H1 (cell line): ENCODE data around the gene MRPL17. TPM values are rescaled to one million over a fixed set of nuclear protein-coding genes. Genes with fewer than 3 reads are reported as not detected.

Experiments used
- CTCF ChIA-PET: fragments of 300-600 bp; sonication (Branson Sonifier 250); formaldehyde crosslinking; loops from one replicate; lab custom pipeline; 2021; ENCODE audit not compliant: partially characterized antibody; lab: Charles Lee
- POLR2A ChIA-PET: fragments of 300-600 bp; sonication (Branson Sonifier 250); formaldehyde crosslinking; loops from one replicate; lab custom pipeline; 2021; ENCODE audit warnings: inconsistent platforms; ENCODE audit not compliant: partially characterized antibody; lab: Charles Lee
- DNase-seq, 2 experiments: peaks; one replicate each; pipeline versions ENCODE4 v3.0.0 to v3.0.0-alpha.2; 2010 to 2022; ENCODE audit warnings: low spot score in 2 of 2, low read depth in 1 of 2, mixed read lengths in 1 of 2
- FAIRE-seq: peaks from 2 replicates; lab custom pipeline; 2011; peaks lifted over from hg19 to GRCh38; lab: Jason Lieb, UNC
- H2AFZ ChIP-seq: 2 replicates; pipeline ENCODE4 v1.8.1; 2012; ENCODE audit warnings: low read length, inconsistent platforms
- H2AK5ac ChIP-seq: 2 replicates; pipeline ENCODE4 v1.6.1; 2013; ENCODE audit warnings: low read depth, low read length
- H2BK120ac ChIP-seq: replicated peaks from 2 replicates; pipeline ENCODE3; 2013; ENCODE audit warnings: low read depth, low read length, inconsistent platforms
- H2BK12ac ChIP-seq: 2 replicates; pipeline ENCODE4 v1.6.1; 2013; ENCODE audit warnings: low read depth, low read length
- H2BK15ac ChIP-seq: 2 replicates; pipeline ENCODE4 v1.6.1; 2013; ENCODE audit warnings: low read length
- H2BK20ac ChIP-seq: 2 replicates; pipeline ENCODE4 v1.6.1; 2013; ENCODE audit warnings: low read length
- H2BK5ac ChIP-seq: 2 replicates; pipeline ENCODE4 v1.6.1; 2013; ENCODE audit warnings: low read depth, low read length
- H3K14ac ChIP-seq: 2 replicates; pipeline ENCODE4 v1.6.1; 2013; ENCODE audit warnings: inconsistent platforms; ENCODE audit not compliant: insufficient read length
- H3K18ac ChIP-seq: 2 replicates; pipeline ENCODE4 v1.6.1; 2013; ENCODE audit warnings: low read length; ENCODE audit errors: extremely low read depth
- H3K23ac ChIP-seq: 2 replicates; pipeline ENCODE4 v1.6.1; 2013; ENCODE audit warnings: inconsistent platforms; ENCODE audit not compliant: insufficient read length
- H3K23me2 ChIP-seq: 2 replicates; pipeline ENCODE4 v1.6.1; 2013; ENCODE audit warnings: low read depth, low read length
- H3K27ac ChIP-seq: 2 replicates; pipeline ENCODE4 v1.6.1; 2011; ENCODE audit warnings: low read depth, low read length, inconsistent platforms
- H3K27me3 ChIP-seq, 4 experiments: replicated peaks in 1 of 4; 1 replicate in 1 of 4; 2 replicates in 3 of 4; pipeline versions ENCODE4 v1.6.1 to v1.8.1; 2011 to 2013; ENCODE audit warnings: low read length in 3 of 4, mild to moderate bottlenecking in 3 of 4, inconsistent platforms in 2 of 4, mixed read lengths in 2 of 4, moderate library complexity in 1 of 4; ENCODE audit not compliant: control insufficient read depth in 3 of 4, insufficient read depth in 3 of 4; ENCODE audit errors: extremely low read depth in 1 of 4
- H3K36me3 ChIP-seq, 4 experiments: 2 replicates each; pipeline versions ENCODE4 v1.6.1 to v1.8.1; 2011 to 2013; ENCODE audit warnings: mild to moderate bottlenecking in 4 of 4, low read length in 3 of 4, moderate library complexity in 2 of 4, control low read depth in 1 of 4, inconsistent platforms in 1 of 4; ENCODE audit not compliant: insufficient read depth in 4 of 4, control insufficient read depth in 2 of 4
- H3K4ac ChIP-seq: replicated peaks from 2 replicates; pipeline ENCODE3; 2013; ENCODE audit warnings: low read length, low read depth, mixed read lengths, inconsistent platforms; ENCODE audit not compliant: insufficient read length
- H3K4me1 ChIP-seq, 4 experiments: replicated peaks in 1 of 4; 1 replicate in 1 of 4; 2 replicates in 3 of 4; pipeline versions ENCODE4 v1.6.1 to v1.8.1; 2011 to 2013; ENCODE audit warnings: low read length in 3 of 4, inconsistent platforms in 2 of 4, mixed read lengths in 1 of 4; ENCODE audit not compliant: insufficient read depth in 4 of 4, control insufficient read depth in 3 of 4
- H3K4me2 ChIP-seq, 2 experiments: 2 replicates each; pipeline versions ENCODE4 v1.6.1 to v1.8.1; 2011 to 2013; ENCODE audit warnings: low read depth in 2 of 2, low read length in 2 of 2, control low read depth in 1 of 2, inconsistent platforms in 1 of 2, mild to moderate bottlenecking in 1 of 2; ENCODE audit not compliant: insufficient read depth in 1 of 2
- H3K4me3 ChIP-seq, 4 experiments: fragments of 200-600, 300-600 bp in 1 of 4; sonication (generic), shearing (Covaris generic), sonication (Bioruptor Twin) in 1 of 4; 2 replicates each; pipeline versions ENCODE4 v1.5.1 to v1.8.1; 2011 to 2016; ENCODE audit warnings: low read length in 4 of 4, low read depth in 3 of 4, control low read depth in 2 of 4, inconsistent platforms in 2 of 4, mild to moderate bottlenecking in 2 of 4, mixed read lengths in 1 of 4, moderate library complexity in 1 of 4; ENCODE audit not compliant: insufficient read depth in 2 of 4; ENCODE audit errors: extremely low read depth in 1 of 4
- H3K56ac ChIP-seq: replicated peaks from 2 replicates; pipeline ENCODE3; 2013; ENCODE audit warnings: low read depth, mild to moderate bottlenecking, mixed read lengths, low read length, inconsistent platforms; ENCODE audit not compliant: insufficient read length
- H3K79me1 ChIP-seq: 2 replicates; pipeline ENCODE4 v1.6.1; 2013; ENCODE audit warnings: low read depth, low read length, control low read depth
- H3K79me2 ChIP-seq, 2 experiments: 2 replicates each; pipeline versions ENCODE4 v1.6.1 to v1.8.1; 2012 to 2013; ENCODE audit warnings: low read length in 2 of 2, mild to moderate bottlenecking in 2 of 2, inconsistent platforms in 1 of 2; ENCODE audit not compliant: insufficient read depth in 2 of 2, control insufficient read depth in 1 of 2
- H3K9ac ChIP-seq, 4 experiments: replicated peaks in 1 of 4; 1 replicate in 1 of 4; 2 replicates in 3 of 4; pipeline versions ENCODE4 v1.6.1 to v1.8.1; 2011 to 2013; ENCODE audit warnings: low read depth in 3 of 4, low read length in 3 of 4, control low read depth in 2 of 4, mild to moderate bottlenecking in 2 of 4, moderate library complexity in 2 of 4, inconsistent platforms in 1 of 4; ENCODE audit errors: extremely low read depth in 1 of 4
- H3K9me3 ChIP-seq, 2 experiments: 2 replicates each; pipeline versions ENCODE4 v1.6.1 to v1.8.1; 2012 to 2013; ENCODE audit warnings: mild to moderate bottlenecking in 2 of 2, moderate library complexity in 2 of 2, control low read depth in 1 of 2, inconsistent platforms in 1 of 2, low read depth in 1 of 2, low read length in 1 of 2, mixed read lengths in 1 of 2; ENCODE audit not compliant: insufficient read depth in 2 of 2
- H4K20me1 ChIP-seq, 2 experiments: replicated peaks in 1 of 2; 2 replicates each; pipeline versions ENCODE3 to v1.8.1; 2011 to 2013; ENCODE audit warnings: inconsistent platforms in 2 of 2, low read length in 2 of 2, mild to moderate bottlenecking in 1 of 2; ENCODE audit not compliant: insufficient read depth in 2 of 2, control insufficient read depth in 1 of 2
- H4K5ac ChIP-seq: 2 replicates; pipeline ENCODE4 v1.6.1; 2013; ENCODE audit warnings: low read length, low read depth, mixed read lengths, inconsistent platforms; ENCODE audit not compliant: insufficient read length
- H4K8ac ChIP-seq: 2 replicates; pipeline ENCODE4 v1.8.0; 2013; ENCODE audit warnings: mild to moderate bottlenecking, moderate library complexity, low read length, inconsistent platforms; ENCODE audit not compliant: insufficient read depth; ENCODE audit errors: extremely low read depth
- H4K91ac ChIP-seq: replicated peaks from 2 replicates; pipeline ENCODE3; 2013; ENCODE audit warnings: low read length, mixed read lengths, inconsistent platforms; ENCODE audit not compliant: insufficient read length
- BRCA1 ChIP-seq: IDR thresholded peaks from 2 replicates; pipeline ENCODE4 v1.6.1; 2012; ENCODE audit warnings: low read depth, low read length, improper control_type of control experiment
- CREB1 ChIP-seq: IDR thresholded peaks from 2 replicates; pipeline ENCODE4 v1.6.1; 2012; ENCODE audit warnings: inconsistent platforms
- HDAC6 ChIP-seq: IDR thresholded peaks from one replicate; pipeline ENCODE4 v1.7.1; 2012; ENCODE audit warnings: low read depth, mild to moderate bottlenecking, inconsistent platforms, low read length, moderate library complexity
- NANOG ChIP-seq: IDR thresholded peaks from 2 replicates; pipeline ENCODE4 v1.6.1; 2011; ENCODE audit warnings: low read length, low read depth, mild to moderate bottlenecking, inconsistent platforms; ENCODE audit not compliant: insufficient read depth, poor library complexity, severe bottlenecking
- SP4 ChIP-seq: IDR thresholded peaks from 2 replicates; pipeline ENCODE4 v1.6.1; 2012; ENCODE audit warnings: low read length, inconsistent platforms
- TAF1 ChIP-seq: IDR thresholded peaks from 2 replicates; pipeline ENCODE4 v1.6.1; 2011; ENCODE audit warnings: mild to moderate bottlenecking, low read depth, low read length
- WGBS, 2 experiments: shearing (Covaris generic) in 1 of 2; methylation state at CpG; one replicate each; pipeline versions ENCODE4 v1.1.6 to v1.1.7; 2013 to 2015; ENCODE audit warnings: low lambda C conversion rate in 2 of 2, mixed read lengths in 2 of 2, inconsistent platforms in 1 of 2, low coverage in 1 of 2, missing lambda C conversion rate in 1 of 2; ENCODE audit not compliant: insufficient replicate concordance in 2 of 2, insufficient coverage in 1 of 2, insufficient read length in 1 of 2; ENCODE audit errors: extremely low coverage in 1 of 2, missing lambda C conversion rate in 1 of 2; 5-methylcytosine and 5-hydroxymethylcytosine counted together
- polyA plus RNA-seq, 7 experiments: library from polyadenylated mRNA; depleted of rRNA in 3 of 7; stranded (reverse) in 5 of 7; unstranded in 2 of 7; fragments of >200 nt in 5 of 7; fragments of 200-250 nt in 2 of 7; gene quantifications; 1 replicate in 5 of 7; 2 replicates in 1 of 7; 4 replicates in 1 of 7; pipeline versions ENCODE4 v1.2.1 to v1.2.3, GENCODE V29; 2011 to 2013; ENCODE audit warnings: missing spikeins in 2 of 7, mixed read lengths in 2 of 7
- total RNA-seq: library from RNA; stranded (reverse); fragmentation: NEBNext Ultra II Directional; extraction: Animal tissue kit (Norgen Biotek cat#: 25700); gene quantifications from 2 replicates; pipeline ENCODE4 v1.2.1, GENCODE V29; 2021
- TF ChIP-seq, protein P1 (sequence below): IDR thresholded peaks from 2 replicates; pipeline ENCODE4 v1.6.1; 2012; ENCODE audit warnings: inconsistent platforms

MRPL17 gene
- total and polyA plus RNA-seq, 2 of the 8 experiments (the other 6 are each of a cell fraction or from before 2014, with no cell fraction given) = 55.7 to 70.5 TPM

DNA sequence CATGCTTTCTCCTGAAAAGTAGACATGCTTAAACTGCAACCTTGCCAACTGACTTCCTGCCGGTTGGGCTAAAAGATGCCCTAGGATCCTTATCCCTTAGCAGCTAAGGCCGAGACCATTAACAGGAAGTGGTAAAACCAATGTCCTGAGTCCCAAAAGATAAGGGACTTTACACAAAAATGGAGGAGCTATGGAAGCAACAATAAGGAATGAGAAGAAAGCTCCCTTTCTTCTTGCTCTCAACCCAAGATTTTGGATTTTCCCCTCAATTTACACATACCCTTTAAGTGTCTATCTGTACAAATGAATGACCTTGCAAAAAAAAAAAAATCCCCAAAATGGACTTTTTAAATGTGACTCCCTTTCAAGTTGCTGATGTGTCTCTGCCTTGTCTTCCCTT, 11.1 kb downstream of the MRPL17 start:
- ChIA-PET CTCF (interaction anchor here (0.6 to 1.5 kb wide), 7 partner anchors 33 to 293 kb away, joined by 3 to 4 read pairs (median 3); no protein-coding TSS in a partner anchor), POLR2A (interaction anchor here (1.7 to 3.4 kb wide), 2 partner anchors 10 to 61 kb away, joined by 6 to 32 read pairs; partner anchors contain the start of genes MRPL17 and TAF10)
- no peaks in the 10 kb centered on the region for H3K79me1 ChIP-seq
- H3K9me3 ChIP-seq = no peaks in the 10 kb centered on the region
- TF ChIP-seq SP4 = no peak
- no peak for TF ChIP-seq NANOG
- TF ChIP-seq, protein P1, sequence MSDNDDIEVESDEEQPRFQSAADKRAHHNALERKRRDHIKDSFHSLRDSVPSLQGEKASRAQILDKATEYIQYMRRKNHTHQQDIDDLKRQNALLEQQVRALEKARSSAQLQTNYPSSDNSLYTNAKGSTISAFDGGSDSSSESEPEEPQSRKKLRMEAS = no peak
- no peak for TF ChIP-seq HDAC6
- TF ChIP-seq BRCA1 = no peak
- TF ChIP-seq TAF1 = no peak
- no peak for TF ChIP-seq CREB1
- no peaks in the 10 kb centered on the region for H3K4me1 ChIP-seq
- no peak overlapping the region for H3K9ac ChIP-seq
- no peak overlapping the region for H3K56ac ChIP-seq
- H3K79me2 ChIP-seq = no peaks in the 10 kb centered on the region
- H3K27ac ChIP-seq = no peak overlapping the region
- FAIRE-seq (no peak), DNase-seq (no peak)
- H3K36me3 ChIP-seq = no peaks in the 10 kb centered on the region
- H2BK12ac ChIP-seq = no peak overlapping the region
- H2AK5ac ChIP-seq = no peak overlapping the region
- H2AFZ ChIP-seq = no peak overlapping the region
- 92% methylated on average over 2 of the region's 2 CpGs; no CpG with 5 or more reads in 1 of the 2 experiments for WGBS, 2 experiments
- no peak overlapping the region for H2BK120ac ChIP-seq
- no peak overlapping the region for H2BK20ac ChIP-seq
- H4K91ac ChIP-seq = no peak overlapping the region
- no peak overlapping the region for H3K4me2 ChIP-seq
- no peak overlapping the region for H3K14ac ChIP-seq
- no peaks in the 10 kb centered on the region for H3K23me2 ChIP-seq
- H3K27me3 ChIP-seq = no peaks in the 10 kb centered on the region; a peak in 1 of 7 replicates
- H4K20me1 ChIP-seq = no peaks in the 10 kb centered on the region
- no peak overlapping the region for H3K4me3 ChIP-seq
- H3K4ac ChIP-seq = no peak overlapping the region
- no peak overlapping the region for H4K8ac ChIP-seq
- H3K18ac ChIP-seq = no peak overlapping the region
- H2BK15ac ChIP-seq = no peak overlapping the region
- H3K23ac ChIP-seq = no peak overlapping the region
- no peak overlapping the region for H2BK5ac ChIP-seq
- no peak overlapping the region for H4K5ac ChIP-seq
